Endothelial cell (in vitro differentiated cells): Measurements from ENCODE around the gene RAB35. TPM values are rescaled to one million over a fixed set of nuclear protein-coding genes. Genes with fewer than 3 reads are reported as not detected.
A peak's percentile ranks its signal among the peaks of the same experiment; 100 is the strongest.

Experiments used
- DNase-seq: peaks from one replicate; pipeline ENCODE4 v3.0.0; 2021; ENCODE audit warnings: low spot score
- H3K27ac Mint-ChIP-seq: one replicate; pipeline ENCODE4 v1.8.0; 2021; ENCODE audit warnings: mixed read lengths, inconsistent platforms; ENCODE audit not compliant: unreplicated experiment
- H3K27me3 Mint-ChIP-seq: one replicate; pipeline ENCODE4 v1.8.0; 2021; ENCODE audit warnings: mild to moderate bottlenecking, moderate library complexity, mixed read lengths, inconsistent platforms; ENCODE audit not compliant: unreplicated experiment
- H3K36me3 Mint-ChIP-seq: one replicate; pipeline ENCODE4 v1.8.0; 2021; ENCODE audit warnings: mild to moderate bottlenecking, low read depth, mixed read lengths, inconsistent platforms; ENCODE audit not compliant: unreplicated experiment
- H3K4me1 Mint-ChIP-seq: one replicate; pipeline ENCODE4 v1.8.0; 2021; ENCODE audit warnings: mild to moderate bottlenecking, mixed read lengths, inconsistent platforms; ENCODE audit not compliant: unreplicated experiment
- H3K4me3 Mint-ChIP-seq: one replicate; pipeline ENCODE4 v1.8.0; 2021; ENCODE audit warnings: mild to moderate bottlenecking, mixed read lengths, inconsistent platforms; ENCODE audit not compliant: unreplicated experiment
- H3K9me3 Mint-ChIP-seq: one replicate; pipeline ENCODE4 v1.8.0; 2021; ENCODE audit warnings: mixed read lengths, inconsistent platforms; ENCODE audit not compliant: unreplicated experiment
- long read RNA-seq: library from polyadenylated mRNA; unstranded; transcript quantifications from one replicate; pipeline ENCODE4 v2.0.0, GENCODE V29; 2020; ENCODE audit not compliant: unreplicated experiment
- total RNA-seq: library from RNA; stranded (reverse); fragmentation: NEBNext Ultra II Directional; extraction: Animal tissue kit (Norgen Biotek cat#: 25700); gene quantifications from one replicate; pipeline ENCODE4 v1.2.1, GENCODE V29; 2021; ENCODE audit not compliant: unreplicated experiment
- TF ChIP-seq, protein P1 (sequence below): fragments of 200-600 bp; sonication (generic); IDR thresholded peaks from one replicate; pipeline ENCODE4 v1.5.0; 2021; ENCODE audit warnings: antibody characterized with exemption; ENCODE audit not compliant: unreplicated experiment

Gene RAB35
- 76.4 TPM for total RNA-seq
- long read RNA-seq, transcript RAB35-201 (6 exons, 2,945 nt) = major isoform, 9 of 10 reads
- long read RNA-seq, partial matches to known transcripts = 1 of 10 reads
- long read RNA-seq, other reads (novel, unspliced or antisense) = 0 of 10 reads

DNA sequence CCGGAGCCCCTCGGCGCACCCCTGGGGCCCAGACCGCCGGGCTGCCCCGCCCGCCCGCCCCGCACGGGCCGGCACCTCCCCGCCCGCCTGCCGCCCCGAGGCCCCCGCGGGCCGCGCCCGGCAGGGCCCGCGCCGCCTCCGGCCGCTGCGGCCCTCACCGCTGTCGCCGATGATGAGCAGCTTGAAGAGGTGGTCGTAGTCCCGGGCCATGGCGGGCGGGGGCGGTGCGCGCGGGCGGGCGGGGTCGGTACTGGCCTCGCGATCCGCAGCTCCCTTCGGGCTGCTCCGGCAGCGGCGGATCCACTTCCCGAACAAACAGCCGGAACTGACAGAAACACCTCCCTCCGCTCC lies at the start of gene RAB35:
Gene RAB35 (minus strand): TSS at position 313 of the 351 bp plus-strand sequence. CDS start 103 bp downstream, at position 210.
- peaks cover 53% of the 10 kb centered on the region for H3K4me1 Mint-ChIP-seq
- TF ChIP-seq, protein P1, sequence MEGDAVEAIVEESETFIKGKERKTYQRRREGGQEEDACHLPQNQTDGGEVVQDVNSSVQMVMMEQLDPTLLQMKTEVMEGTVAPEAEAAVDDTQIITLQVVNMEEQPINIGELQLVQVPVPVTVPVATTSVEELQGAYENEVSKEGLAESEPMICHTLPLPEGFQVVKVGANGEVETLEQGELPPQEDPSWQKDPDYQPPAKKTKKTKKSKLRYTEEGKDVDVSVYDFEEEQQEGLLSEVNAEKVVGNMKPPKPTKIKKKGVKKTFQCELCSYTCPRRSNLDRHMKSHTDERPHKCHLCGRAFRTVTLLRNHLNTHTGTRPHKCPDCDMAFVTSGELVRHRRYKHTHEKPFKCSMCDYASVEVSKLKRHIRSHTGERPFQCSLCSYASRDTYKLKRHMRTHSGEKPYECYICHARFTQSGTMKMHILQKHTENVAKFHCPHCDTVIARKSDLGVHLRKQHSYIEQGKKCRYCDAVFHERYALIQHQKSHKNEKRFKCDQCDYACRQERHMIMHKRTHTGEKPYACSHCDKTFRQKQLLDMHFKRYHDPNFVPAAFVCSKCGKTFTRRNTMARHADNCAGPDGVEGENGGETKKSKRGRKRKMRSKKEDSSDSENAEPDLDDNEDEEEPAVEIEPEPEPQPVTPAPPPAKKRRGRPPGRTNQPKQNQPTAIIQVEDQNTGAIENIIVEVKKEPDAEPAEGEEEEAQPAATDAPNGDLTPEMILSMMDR = no peak
- no peaks in the 10 kb centered on the region for H3K9me3 Mint-ChIP-seq
- DNase-seq = no peak
- peaks cover 17% of the 10 kb centered on the region for H3K27me3 Mint-ChIP-seq
- H3K27ac Mint-ChIP-seq = peak within 1 kb of the TSS; percentile 92
- peaks cover 30% of the 10 kb centered on the region for H3K36me3 Mint-ChIP-seq
- H3K4me3 Mint-ChIP-seq = peak within 1 kb of the TSS; percentile 98

- no peak for DNase-seq
- TF ChIP-seq, protein P1 = no peak
- Mint-ChIP-seq H3K4me3 (no peak overlapping the region), H3K4me1 (no peaks in the 10 kb centered on the region), H3K9me3 (no peaks in the 10 kb centered on the region), H3K27ac (no peak overlapping the region), H3K36me3 (peaks cover 40% of the 10 kb centered on the region), H3K27me3 (peaks cover 5% of the 10 kb centered on the region)
Observed at GRCh38 chr12:120164293-120164692, 47.7 kb upstream of the RAB35 start.

DNA sequence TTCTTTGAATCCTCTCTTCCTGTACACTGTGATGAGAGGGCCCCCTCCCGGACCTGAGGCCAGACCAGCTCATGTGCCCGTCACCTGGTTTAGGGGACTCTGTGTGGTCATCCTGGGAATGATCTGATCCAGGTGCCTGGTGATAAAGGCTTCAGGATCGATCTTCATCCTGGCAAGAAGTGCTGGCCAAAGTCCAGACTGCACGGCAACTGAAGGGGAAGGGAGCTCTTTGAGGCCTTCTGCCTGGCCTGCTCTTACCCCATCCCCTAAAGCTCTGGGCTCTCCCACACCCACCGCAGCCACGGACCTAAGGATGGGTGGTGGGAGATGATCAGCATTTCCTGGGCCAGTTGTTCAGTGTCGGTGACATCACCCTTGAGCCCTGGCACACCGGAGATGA lies 46.2 kb upstream of the RAB35 start:
- Mint-ChIP-seq H3K27me3 (peaks cover 5% of the 10 kb centered on the region), H3K36me3 (peaks cover 39% of the 10 kb centered on the region)

GRCh38 chr12:120161852-120162251 lies 45.3 kb upstream of the RAB35 start:
- Mint-ChIP-seq H3K27me3 (peaks cover 5% of the 10 kb centered on the region), H3K4me1 (no peaks in the 10 kb centered on the region), H3K9me3 (no peaks in the 10 kb centered on the region), H3K27ac (no peak overlapping the region), H3K36me3 (peaks cover 48% of the 10 kb centered on the region), H3K4me3 (no peak overlapping the region)
- TF ChIP-seq, protein P1 = no peak
- no peak for DNase-seq

More for the DNA sequence above, 46.2 kb upstream of the RAB35 start:
- TF ChIP-seq, protein P1 = no peak
- H3K4me1 Mint-ChIP-seq = no peaks in the 10 kb centered on the region
- no peak for DNase-seq
- H3K27ac Mint-ChIP-seq = no peak overlapping the region
- no peaks in the 10 kb centered on the region for H3K9me3 Mint-ChIP-seq
- H3K4me3 Mint-ChIP-seq = no peak overlapping the region

DNA sequence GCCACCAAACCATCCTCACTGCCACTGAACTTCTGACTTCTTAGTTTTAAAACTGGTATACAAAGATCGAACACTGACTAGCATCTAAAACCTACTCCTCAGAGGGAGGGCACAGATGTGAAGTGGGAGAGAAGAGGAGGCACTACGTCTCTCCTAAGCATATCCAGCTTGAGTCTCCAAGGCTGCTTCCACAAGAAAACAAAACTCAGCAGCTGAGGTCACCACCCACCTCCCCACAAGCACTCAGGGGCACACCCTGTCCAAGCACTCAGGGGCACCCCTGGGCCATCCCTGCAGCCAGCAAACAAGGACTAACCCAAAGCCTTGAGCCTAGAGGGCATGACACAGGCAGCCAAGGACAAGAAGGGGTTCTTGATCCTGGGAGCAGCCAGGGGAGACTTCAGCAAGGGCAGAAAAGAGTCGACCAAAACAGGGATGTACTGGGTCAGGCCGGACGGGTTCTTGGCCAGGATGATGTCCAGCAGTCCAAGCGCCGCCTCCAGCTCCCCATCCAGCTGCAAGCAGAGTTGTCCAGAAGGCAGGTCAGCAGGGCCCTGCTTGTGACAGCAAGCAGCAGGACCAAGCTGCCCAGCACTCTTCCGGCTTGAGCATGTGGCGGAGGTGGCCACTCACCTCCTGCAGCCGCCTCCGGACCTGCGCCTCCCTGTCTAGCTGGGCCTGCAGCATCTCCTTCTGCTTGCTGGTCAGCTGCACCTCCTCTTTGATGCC lies 43.1 kb upstream of the RAB35 start:
- H3K27me3 Mint-ChIP-seq = peaks cover 10% of the 10 kb centered on the region
- DNase-seq = no peak
- H3K36me3 Mint-ChIP-seq = peaks cover 60% of the 10 kb centered on the region
- H3K27ac Mint-ChIP-seq = no peak overlapping the region
- H3K4me3 Mint-ChIP-seq = peak overlapping the region; percentile 51
- no peaks in the 10 kb centered on the region for H3K9me3 Mint-ChIP-seq
- TF ChIP-seq, protein P1 = no peak
- no peaks in the 10 kb centered on the region for H3K4me1 Mint-ChIP-seq
